Calu3 (cell line): ENCODE data around the gene EBLN1. TPM values are rescaled to one million over a fixed set of nuclear protein-coding genes. Genes with fewer than 3 reads are reported as not detected.

Source experiments
- Bru-seq: library from RNA; stranded (reverse); fragments of 400-500 nt; gene quantifications from one replicate; lab custom pipeline; 2021; lab: Mats Ljungman, UMichigan
- BruChase-seq, 2 experiments: library from RNA; stranded (reverse); fragments of 400-500 nt; gene quantifications; one replicate each; lab custom pipeline; 2021; lab: Mats Ljungman, UMichigan
- BruUV-seq: library from RNA; stranded (reverse); fragments of 400-500 nt; replicated peaks from 2 replicates; lab custom pipeline; 2021; lab: Mats Ljungman, UMichigan
- CTCF ChIA-PET: fragments of 300-600 bp; sonication (Branson Sonifier 250); formaldehyde crosslinking; loops from one replicate; lab custom pipeline; 2022; ENCODE audit warnings: antibody characterized with exemption; lab: Charles Lee
- DNase-seq: peaks from one replicate; pipeline ENCODE4 v3.0.0; 2022
- H3K27ac Mint-ChIP-seq: one replicate; pipeline ENCODE4 v1.8.0; 2022; ENCODE audit warnings: mixed read lengths; ENCODE audit not compliant: unreplicated experiment
- H3K27me3 Mint-ChIP-seq: one replicate; pipeline ENCODE4 v1.8.0; 2022; ENCODE audit warnings: mixed read lengths; ENCODE audit not compliant: unreplicated experiment
- H3K36me3 Mint-ChIP-seq: one replicate; pipeline ENCODE4 v1.8.0; 2022; ENCODE audit warnings: mild to moderate bottlenecking, moderate library complexity, mixed read lengths; ENCODE audit not compliant: insufficient read depth, unreplicated experiment
- H3K4me1 Mint-ChIP-seq: one replicate; pipeline ENCODE4 v1.8.0; 2022; ENCODE audit warnings: mild to moderate bottlenecking, low read depth, mixed read lengths; ENCODE audit not compliant: unreplicated experiment
- H3K4me3 Mint-ChIP-seq: one replicate; pipeline ENCODE4 v1.8.0; 2022; ENCODE audit warnings: mild to moderate bottlenecking, low read depth, moderate library complexity, mixed read lengths; ENCODE audit not compliant: unreplicated experiment
- H3K9me3 Mint-ChIP-seq: one replicate; pipeline ENCODE4 v1.8.0; 2022; ENCODE audit warnings: low read depth, mixed read lengths; ENCODE audit not compliant: unreplicated experiment
- CTCF ChIP-seq: fragments of 200-600 bp; IDR thresholded peaks from one replicate; pipeline ENCODE4 v1.8.0; 2022; ENCODE audit warnings: antibody characterized with exemption; ENCODE audit not compliant: unreplicated experiment
- intact Hi-C: fragments of 100-400 bp; cut with micrococcal nuclease; formaldehyde crosslinking; loops from one replicate; pipeline ENCODE4 v1.10.0; 2022; ENCODE audit not compliant: unreplicated experiment
- long read RNA-seq: library from polyadenylated mRNA; stranded (forward); transcript quantifications from one replicate; pipeline ENCODE4 v2.0.0, GENCODE V29; 2022
- total RNA-seq: library from RNA; stranded (reverse); gene quantifications from 2 replicates; pipeline ENCODE4 v1.2.3, GENCODE V29; 2022

The EBLN1 gene
- not detected in 2 replicates for total RNA-seq
- not detected for Bru-seq, nascent RNA
- BruChase-seq, experiment 1, labeled RNA remaining after a 6-hour chase: not detected
- BruChase-seq, experiment 2, labeled RNA remaining after a 2-hour chase: percentile 20 among the genes with signal in this experiment
- long read RNA-seq: 0 reads

- no peaks in the 10 kb centered on the region for H3K27me3 Mint-ChIP-seq
- no peak for DNase-seq
- no peaks in the 10 kb centered on the region for H3K4me1 Mint-ChIP-seq
- no peak for TF ChIP-seq CTCF
- no peak within 1 kb of the TSS for H3K27ac Mint-ChIP-seq
- CTCF ChIA-PET: no interaction called here
- H3K4me3 Mint-ChIP-seq: no peak within 1 kb of the TSS
- no TSS peak for BruUV-seq
- H3K9me3 Mint-ChIP-seq: no peaks in the 10 kb centered on the region
- intact Hi-C loops: no loop called here
- no peaks in the 10 kb centered on the region for H3K36me3 Mint-ChIP-seq
Measured at GRCh38 chr10:22217842-22218241, at the start of gene EBLN1. TSS of gene EBLN1 (minus strand) at chr10:22218015. CDS start at chr10:22209983, 8,032 bp downstream.

GRCh38 chr10:22265839-22266537 is 48.2 kb upstream of the EBLN1 start:
- Mint-ChIP-seq H3K4me3 (no peak overlapping the region), H3K9me3 (no peaks in the 10 kb centered on the region), H3K27ac (no peak overlapping the region), H3K36me3 (no peaks in the 10 kb centered on the region), H3K4me1 (no peaks in the 10 kb centered on the region), H3K27me3 (peaks cover 28% of the 10 kb centered on the region)
- BruUV-seq: no TSS peak
- no peak for DNase-seq
- TF ChIP-seq CTCF: no peak
- intact Hi-C loops: no loop called here
- CTCF ChIA-PET: interaction anchor here (0.7 kb wide), 1 partner anchor 168 kb away, joined by 3 read pairs; no protein-coding TSS in a partner anchor

GRCh38 chr10:22263106-22263505 is 45.3 kb upstream of the EBLN1 start:
- no peak for DNase-seq
- CTCF ChIA-PET: no interaction called here
- Mint-ChIP-seq H3K27ac (no peak overlapping the region), H3K36me3 (no peaks in the 10 kb centered on the region), H3K9me3 (no peaks in the 10 kb centered on the region), H3K4me1 (no peaks in the 10 kb centered on the region), H3K27me3 (peaks cover 28% of the 10 kb centered on the region), H3K4me3 (no peak overlapping the region)
- intact Hi-C loops: no loop called here
- no TSS peak for BruUV-seq
- TF ChIP-seq CTCF: no peak

- CTCF ChIA-PET: no interaction called here
- Mint-ChIP-seq H3K27me3 (no peaks in the 10 kb centered on the region), H3K36me3 (no peaks in the 10 kb centered on the region), H3K9me3 (no peaks in the 10 kb centered on the region), H3K4me3 (no peak overlapping the region), H3K4me1 (no peaks in the 10 kb centered on the region), H3K27ac (no peak overlapping the region)
- TF ChIP-seq CTCF: no peak
- DNase-seq: no peak
- intact Hi-C loops: no loop called here
- no TSS peak for BruUV-seq
Measured at GRCh38 chr10:22259280-22259679, 41.5 kb upstream of the EBLN1 start.
